Hematopoietic multipotent progenitor cell treated with erythropoietin and hydrocortisone succinate and interleukin-3 and kit ligand, for 4 days (in vitro differentiated cells): Measurements from ENCODE around the gene FAM229A.
A peak's percentile ranks its signal among the peaks of the same experiment; 100 is the strongest.
"Not testable (repeated sequence)": the region's sequence is repeated elsewhere in the genome, so short reads cannot be mapped to it uniquely, and the experiment has no call there.

Source experiments
- DNase-seq: peaks from one replicate; pipeline ENCODE4 v3.0.0-alpha.2; 2015

Gene FAM229A, protein sequence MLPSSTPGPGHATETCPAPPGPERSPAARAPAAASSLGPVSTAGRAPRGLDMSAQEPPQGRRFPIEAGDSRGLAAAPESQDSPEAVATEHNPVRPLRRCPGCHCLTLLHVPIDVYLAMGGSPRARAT

DNA sequence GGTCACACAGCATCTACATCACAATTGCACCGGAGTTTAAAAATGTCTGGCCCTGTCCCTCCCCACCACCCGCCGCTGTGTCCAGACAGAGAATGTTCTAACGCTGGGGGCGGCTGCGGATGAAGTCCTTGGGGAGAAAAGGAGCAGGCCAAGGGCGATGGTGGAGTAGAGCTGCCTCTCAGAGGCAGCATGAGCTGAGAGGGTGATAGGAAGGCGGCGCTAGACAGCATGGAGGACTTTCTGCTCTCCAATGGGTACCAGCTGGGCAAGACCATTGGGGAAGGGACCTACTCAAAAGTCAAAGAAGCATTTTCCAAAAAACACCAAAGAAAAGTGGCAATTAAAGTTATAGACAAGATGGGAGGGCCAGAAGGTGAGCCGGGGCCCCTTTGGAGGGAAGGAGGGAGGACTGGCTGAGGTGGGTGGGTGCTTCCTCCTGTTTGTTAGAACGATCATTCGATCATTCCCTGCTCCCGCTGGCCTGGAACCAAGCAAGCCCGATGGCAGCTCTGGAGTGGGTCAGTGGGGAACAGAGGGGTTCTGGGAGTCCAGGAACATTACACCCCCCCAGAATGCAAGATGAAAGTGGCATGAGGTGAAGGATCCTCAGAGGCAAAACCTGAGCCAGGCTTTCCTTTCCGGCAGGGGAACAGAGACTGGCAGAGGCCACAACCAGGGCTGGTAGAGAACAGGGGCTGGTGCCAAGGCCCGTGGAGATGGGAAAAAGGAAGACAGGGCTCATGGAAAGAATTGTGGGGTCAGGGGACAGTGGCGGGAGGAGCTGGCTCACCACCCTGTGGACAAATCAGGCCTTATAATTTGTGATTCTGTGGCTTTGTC is at the start of gene FAM229A, which contains the start of gene TSSK3:
Gene FAM229A (minus strand): TSS at position 12 of the 840 bp plus-strand sequence. CDS start 394 bp downstream, outside the sequence.
Gene TSSK3 (plus strand): TSS at position 66 of the 840 bp plus-strand sequence. CDS start 163 bp downstream, at position 229.
- no peak for DNase-seq

DNA sequence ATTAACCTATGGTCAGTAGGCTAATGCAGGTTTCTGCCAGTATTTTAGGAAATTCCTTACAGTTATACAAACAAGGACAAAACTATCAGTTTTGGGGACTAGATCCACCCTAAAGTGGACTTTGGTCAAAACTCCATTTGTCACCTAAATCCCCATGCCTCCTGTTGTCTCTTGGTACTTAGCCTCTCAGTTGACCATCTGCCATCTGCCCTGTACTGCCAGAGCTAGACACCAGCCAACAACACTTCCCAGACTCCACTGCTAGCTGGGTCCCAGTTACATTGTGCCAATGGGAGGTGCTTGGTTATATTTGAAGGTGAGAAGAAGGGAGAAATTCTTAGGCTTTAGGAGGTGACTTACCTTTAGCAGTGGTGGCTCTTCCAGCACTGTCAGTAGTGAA is 49.0 kb upstream of the FAM229A start:
- DNase-seq: no peak

DNA sequence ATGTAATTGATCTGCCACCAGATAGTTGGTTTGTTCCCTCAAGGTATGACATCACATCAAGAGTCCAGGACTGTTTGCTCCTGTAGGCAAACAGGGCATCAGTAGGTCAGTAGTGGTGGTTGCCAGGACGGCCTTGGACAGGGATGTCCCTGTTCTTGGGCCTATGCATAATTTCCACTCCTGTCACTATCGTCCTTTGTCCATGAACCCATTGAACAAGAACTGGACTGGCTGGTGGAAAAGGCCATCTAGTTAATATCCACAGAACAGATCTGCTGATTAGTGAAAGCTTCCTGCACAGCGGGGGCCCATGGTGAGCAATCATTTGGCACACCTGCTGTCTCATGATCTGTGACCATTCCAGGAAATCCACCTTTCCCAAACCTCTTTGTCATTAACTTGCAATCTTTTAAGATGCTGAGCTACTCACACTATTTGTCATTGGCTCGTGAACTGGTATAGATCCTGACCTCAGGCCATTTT is 44.4 kb upstream of the FAM229A start:
- no peak for DNase-seq

- no peak for DNase-seq
Measured at GRCh38 chr1:32405672-32406467, 43.6 kb upstream of the FAM229A start.

- no peak for DNase-seq
Measured at GRCh38 chr1:32404946-32405345, 42.7 kb upstream of the FAM229A start.

DNA sequence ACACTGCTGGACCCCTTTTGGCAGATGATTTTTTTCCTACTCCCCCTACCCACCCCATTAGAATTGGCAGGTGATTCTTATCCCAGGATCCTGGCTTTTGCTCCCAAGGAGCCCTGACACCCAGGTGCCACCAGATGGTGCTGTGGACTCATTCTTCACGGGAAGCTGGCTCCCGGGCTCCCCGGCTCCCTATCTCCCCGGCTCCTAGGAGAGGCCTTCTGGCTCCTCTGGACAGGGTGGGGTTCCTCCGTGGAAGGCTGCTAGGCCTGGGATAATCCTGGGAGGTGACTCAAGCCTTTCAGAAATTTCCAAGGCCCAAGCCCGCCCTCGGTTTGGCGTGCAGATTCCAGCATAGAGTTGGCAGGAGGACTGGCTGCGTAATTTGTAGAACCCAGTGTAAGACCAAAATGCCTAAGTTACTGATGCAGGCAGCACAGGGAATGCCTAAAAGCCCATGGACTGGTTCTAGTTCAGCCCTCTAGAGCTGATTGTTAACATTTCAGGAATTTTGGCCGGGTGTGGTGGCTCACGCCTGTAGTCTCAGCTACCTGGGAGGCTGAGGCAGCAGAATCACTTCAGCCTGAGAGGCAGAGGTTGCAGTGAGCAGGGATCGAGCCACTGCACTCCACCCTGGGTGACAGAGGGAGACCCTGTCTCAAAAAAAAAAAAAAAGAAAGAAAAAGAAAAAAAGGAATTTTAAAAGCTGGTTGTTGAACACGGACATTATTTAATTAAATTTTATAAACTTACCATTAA is 38.8 kb upstream of the FAM229A start:
- DNase-seq: peak; percentile 80

DNA sequence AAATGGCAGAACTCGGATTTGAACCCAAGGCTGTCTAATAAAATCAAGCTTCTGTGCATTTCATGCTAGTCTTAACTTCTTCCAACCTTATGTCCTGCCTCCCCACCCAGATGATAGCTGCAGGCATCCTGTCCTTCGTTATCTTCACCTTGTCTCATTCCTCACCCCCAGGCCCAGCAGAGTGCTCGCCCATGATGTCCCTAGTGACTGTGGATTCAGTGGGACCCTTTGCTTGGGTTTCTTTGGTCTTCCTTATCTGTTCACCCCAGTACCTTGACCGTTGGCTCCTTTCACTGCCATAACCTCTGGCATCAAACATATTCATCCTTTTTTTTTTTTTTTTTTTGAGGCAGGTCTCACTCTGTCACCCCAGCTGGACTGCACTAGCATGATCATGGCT is 37.6 kb upstream of the FAM229A start:
- peak; percentile 66 for DNase-seq

DNA sequence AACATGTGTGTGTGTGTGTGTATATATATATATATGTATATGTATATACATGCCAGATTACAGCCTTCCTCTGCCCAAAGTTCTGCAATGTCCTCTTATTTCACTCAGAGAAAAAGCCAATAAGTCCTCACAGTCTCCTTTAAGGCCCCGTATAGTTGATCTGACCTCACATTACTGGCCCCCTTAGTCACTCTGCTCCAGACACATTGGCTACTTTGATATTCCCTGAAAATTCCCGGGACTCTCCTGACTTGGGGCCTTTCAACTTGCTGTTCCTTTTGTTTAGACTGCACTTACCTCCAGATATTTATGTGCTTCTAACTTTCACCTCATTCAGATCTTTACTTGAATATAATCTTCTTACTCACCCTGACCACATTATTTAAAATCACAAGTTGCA is 36.1 kb upstream of the FAM229A start:
- DNase-seq: no peak

- not testable (repeated sequence) for DNase-seq
Measured at GRCh38 chr1:32396524-32396923, 34.2 kb upstream of the FAM229A start.

DNA sequence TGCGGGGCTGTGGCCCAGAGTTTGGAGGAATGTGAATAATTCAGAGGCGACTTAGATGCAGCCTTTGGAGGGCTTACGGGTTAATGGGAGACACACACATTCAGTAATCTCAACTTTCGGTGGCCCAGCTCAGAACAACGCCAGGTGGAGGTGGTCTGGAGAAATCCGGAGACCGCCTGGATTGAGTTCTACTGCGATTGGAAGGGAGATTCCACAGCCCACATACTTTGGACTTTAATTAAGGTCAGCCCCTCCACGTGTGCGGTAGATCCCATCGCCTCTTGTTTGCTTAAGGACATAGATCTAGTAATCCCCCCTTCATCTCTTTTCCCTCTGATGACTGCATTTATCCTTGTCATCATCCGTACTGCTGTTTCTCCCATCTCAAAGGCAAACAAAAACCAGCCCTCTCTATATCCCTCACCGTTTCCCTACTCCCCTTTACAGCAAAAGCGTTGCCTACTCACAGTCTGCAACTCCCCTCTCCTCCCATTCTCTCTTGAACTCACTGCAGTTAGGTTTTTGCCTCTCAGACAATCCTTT is 32.7 kb upstream of the FAM229A start:
- no peak for DNase-seq

- peak; percentile 100 for DNase-seq
Measured at GRCh38 chr1:32394141-32394889, 32.0 kb upstream of the FAM229A start, which contains the start of gene BSDC1. Gene BSDC1 (minus strand): TSS chr1:32394441. CDS start chr1:32394414, 27 bp downstream.

DNA sequence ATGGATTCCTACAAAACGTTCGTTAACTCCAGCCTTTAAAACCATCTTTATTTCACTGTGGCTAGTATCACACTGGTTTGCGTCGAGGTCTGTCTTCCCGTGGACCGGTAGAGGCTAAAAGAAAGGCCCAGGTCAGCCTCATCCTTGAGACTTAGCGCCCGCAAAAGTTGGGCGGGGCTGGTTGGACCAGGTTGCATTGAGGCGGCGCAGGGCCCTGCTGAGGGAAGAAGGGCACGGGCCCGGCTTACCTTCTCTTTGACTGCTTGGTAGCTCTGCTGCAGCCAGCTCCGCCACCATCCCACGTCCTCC is 31.5 kb upstream of the FAM229A start:
- peak; percentile 64 for DNase-seq

DNA sequence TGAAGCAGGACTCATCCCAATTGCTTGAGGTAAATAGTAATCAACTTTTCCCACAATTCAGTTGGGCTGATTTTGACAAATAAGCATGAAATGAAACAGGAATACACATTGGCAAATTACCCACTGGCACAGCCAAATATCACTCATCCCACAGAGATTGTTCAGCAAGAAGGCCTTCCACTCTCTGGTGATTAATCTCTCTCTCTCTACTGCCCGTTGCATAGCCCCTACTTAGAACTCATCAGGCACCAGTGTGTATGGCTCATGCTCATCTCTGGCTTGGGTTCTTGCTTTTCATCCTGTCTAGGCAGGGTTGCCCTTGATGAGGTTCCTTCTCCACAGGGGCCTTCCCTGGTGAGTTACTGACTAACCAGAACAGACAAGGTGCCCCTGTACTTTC is 30.9 kb upstream of the FAM229A start:
- DNase-seq: no peak

GRCh38 chr1:32392325-32392724 is 30.0 kb upstream of the FAM229A start:
- peak; percentile 68 for DNase-seq

GRCh38 chr1:32390904-32391870 is 28.9 kb upstream of the FAM229A start:
- peak; percentile 95 for DNase-seq

DNA sequence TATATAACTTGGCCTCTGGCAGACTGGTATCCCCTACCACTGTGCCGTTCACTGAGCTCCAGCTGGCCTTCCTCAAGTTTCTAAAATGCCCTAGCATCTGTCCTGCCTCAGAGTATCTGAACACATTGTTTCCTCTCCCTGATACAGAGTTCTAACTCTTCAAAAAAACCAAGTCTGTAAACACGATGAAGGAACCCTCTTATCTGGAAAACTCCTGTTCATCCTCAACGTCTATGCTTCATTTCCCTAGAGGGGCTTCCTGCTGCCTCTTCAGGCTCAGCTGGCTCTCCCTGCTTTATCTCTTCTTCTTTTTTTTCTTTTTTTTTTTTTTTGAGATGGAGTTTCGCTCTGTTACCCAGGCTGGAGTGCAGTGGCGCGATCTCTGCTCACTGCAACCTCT is 26.4 kb upstream of the FAM229A start:
- DNase-seq: peak; percentile 28

- no peak for DNase-seq
Measured at GRCh38 chr1:32386676-32387392, 24.5 kb upstream of the FAM229A start.

GRCh38 chr1:32380057-32380456 is 17.8 kb upstream of the FAM229A start:
- no peak for DNase-seq

GRCh38 chr1:32377541-32378220 is 15.4 kb upstream of the FAM229A start:
- DNase-seq: no peak
